Endothelial cell of umbilical vein (primary cell): ENCODE measurements around the gene TCHHL1. TPM values are rescaled to one million over a fixed set of nuclear protein-coding genes. Genes with fewer than 3 reads are reported as not detected.

Source experiments
- BruUV-seq: library from RNA; stranded (reverse); fragments of 400-500 nt; replicated peaks from 2 replicates; lab custom pipeline; 2021; lab: Mats Ljungman, UMichigan
- CTCF ChIA-PET: fragments of 300-600, 350-600 bp; sonication (Branson Sonifier 250); formaldehyde crosslinking; loops from one replicate; lab custom pipeline; 2021; ENCODE audit warnings: antibody characterized with exemption, inconsistent platforms; lab: Charles Lee
- POLR2A ChIA-PET: fragments of 300-600, 350-600 bp; sonication (Branson Sonifier 250); formaldehyde crosslinking; loops from one replicate; lab custom pipeline; 2021; ENCODE audit warnings: antibody characterized with exemption, inconsistent platforms; lab: Charles Lee
- DNase-seq: peaks from one replicate; pipeline ENCODE4 v3.0.0-alpha.2; 2011; ENCODE audit warnings: low read depth, low spot score
- FAIRE-seq: peaks from 2 replicates; lab custom pipeline; 2011; peaks lifted over from hg19 to GRCh38; lab: Jason Lieb, UNC
- H2AFZ ChIP-seq: 2 replicates; pipeline ENCODE4 v1.6.0; 2012; ENCODE audit warnings: low read depth, low read length, control low read depth, inconsistent platforms
- H3K27ac ChIP-seq: 2 replicates; pipeline ENCODE4 v1.5.1; 2011; ENCODE audit warnings: low read depth, mild to moderate bottlenecking, control low read depth, low read length, moderate library complexity; ENCODE audit not compliant: insufficient read depth
- H3K27me3 ChIP-seq, 2 experiments: 2 replicates each; pipeline versions ENCODE4 v1.6.0 to v1.6.1; 2011; ENCODE audit warnings: low read length in 2 of 2, mixed read lengths in 1 of 2; ENCODE audit not compliant: control insufficient read depth in 2 of 2, insufficient read depth in 2 of 2
- H3K36me3 ChIP-seq, 2 experiments: 2 replicates in 1 of 2; 3 replicates in 1 of 2; pipeline ENCODE4 v1.5.1; 2011; ENCODE audit warnings: low read length in 2 of 2, mild to moderate bottlenecking in 1 of 2, moderate library complexity in 1 of 2; ENCODE audit not compliant: control insufficient read depth in 2 of 2, insufficient read depth in 2 of 2; ENCODE audit errors: extremely low read depth in 1 of 2
- H3K4me1 ChIP-seq: 3 replicates; pipeline ENCODE4 v1.5.1; 2011; ENCODE audit warnings: mild to moderate bottlenecking, low read length; ENCODE audit not compliant: control insufficient read depth, insufficient read depth; ENCODE audit errors: extremely low read depth
- H3K4me2 ChIP-seq: 2 replicates; pipeline ENCODE4 v1.6.1; 2011; ENCODE audit warnings: low read length, control low read depth, mixed read lengths; ENCODE audit not compliant: insufficient read depth
- H3K4me3 ChIP-seq, 3 experiments: fragments of 200-600 bp in 1 of 3; sonication (generic), shearing (Covaris generic) in 1 of 3; replicated peaks in 1 of 3; 2 replicates each; pipeline ENCODE4 v1.5.1; 2011 to 2016; ENCODE audit warnings: control low read depth in 3 of 3, low read length in 3 of 3, mild to moderate bottlenecking in 2 of 3, inconsistent platforms in 1 of 3, low read depth in 1 of 3, moderate library complexity in 1 of 3; ENCODE audit not compliant: insufficient read depth in 1 of 3
- H3K79me2 ChIP-seq: 2 replicates; pipeline ENCODE4 v1.6.0; 2012; ENCODE audit warnings: low read length, inconsistent platforms; ENCODE audit not compliant: control insufficient read depth, insufficient read depth
- H3K9ac ChIP-seq: replicated peaks from 2 replicates; pipeline ENCODE3; 2011; ENCODE audit warnings: low read length, control low read depth; ENCODE audit not compliant: insufficient read depth; ENCODE audit errors: extremely low read depth
- H3K9me1 ChIP-seq: replicated peaks from 3 replicates; pipeline ENCODE4 v1.6.0; 2011; ENCODE audit warnings: mild to moderate bottlenecking, low read length; ENCODE audit not compliant: control insufficient read depth, insufficient read depth; ENCODE audit errors: extremely low read depth
- H3K9me3 ChIP-seq: replicated peaks from 2 replicates; pipeline ENCODE4 v1.5.1; 2012; ENCODE audit warnings: low read length, inconsistent platforms; ENCODE audit not compliant: control insufficient read depth, insufficient read depth
- H4K20me1 ChIP-seq: replicated peaks from 2 replicates; pipeline ENCODE3; 2011; ENCODE audit warnings: mild to moderate bottlenecking, low read length; ENCODE audit not compliant: control insufficient read depth, insufficient read depth; ENCODE audit errors: extremely low read depth
- EZH2 ChIP-seq: IDR thresholded peaks from 2 replicates; pipeline ENCODE4 v1.6.1; 2012; ENCODE audit warnings: borderline replicate concordance, low read depth, mild to moderate bottlenecking, moderate library complexity, low read length, inconsistent platforms; ENCODE audit not compliant: severe bottlenecking
- FOS ChIP-seq: IDR thresholded peaks from 2 replicates; pipeline ENCODE4 v1.6.1; 2011; ENCODE audit warnings: mild to moderate bottlenecking, low read length, moderate library complexity, borderline replicate concordance; ENCODE audit not compliant: insufficient read depth
- JUN ChIP-seq: IDR thresholded peaks from 2 replicates; pipeline ENCODE4 v1.6.1; 2011; ENCODE audit warnings: borderline replicate concordance, low read depth; ENCODE audit not compliant: insufficient read length, insufficient read depth
- POLR2AphosphoS5 ChIP-seq: IDR thresholded peaks from 2 replicates; pipeline ENCODE4 v1.6.1; 2012; ENCODE audit warnings: low read depth, mild to moderate bottlenecking, control low read depth, low read length, moderate library complexity; ENCODE audit not compliant: insufficient read depth
- dilution Hi-C: fragments of 300-500 bp; cut with MboI; formaldehyde crosslinking; loops from one replicate; pipeline ENCODE4 v1.15.0; 2019; ENCODE audit warnings: low sequenced_read_pairs; ENCODE audit not compliant: extremely low pct_ligation_motif_present
- intact Hi-C: fragments of 100-400 bp; cut with micrococcal nuclease; formaldehyde crosslinking; loops from one replicate; pipeline ENCODE4 v1.10.0; 2022
- polyA plus RNA-seq, 4 experiments: library from polyadenylated mRNA; depleted of rRNA in 3 of 4; stranded (reverse) in 3 of 4; unstranded in 1 of 4; fragments of >200 nt; gene quantifications; 2 replicates each; pipeline versions ENCODE4 v1.2.1 to v1.2.3, GENCODE V29; 2011 to 2012; ENCODE audit warnings: missing spikeins in 1 of 4
- total RNA-seq: library from RNA; stranded (reverse); gene quantifications from 2 replicates; pipeline ENCODE4 v1.2.3, GENCODE V29; 2021

The TCHHL1 gene
- total and polyA plus RNA-seq, 2 donors (not counting 3 experiments of a cell fraction or from before 2014, with no cell fraction given) = not detected

- TF ChIP-seq EZH2 (peak; percentile 15), POLR2AphosphoS5 (no peak)
- Histone ChIP-seq H3K36me3 (no peaks in the 10 kb centered on the region), H3K27ac (no peak overlapping the region), H3K27me3 (peaks cover 71 to 93% of the 10 kb centered on the region in 2 experiments), H4K20me1 (no peaks in the 10 kb centered on the region), H3K4me2 (peak overlapping the region; percentile 32), H3K9ac (no peak overlapping the region), H3K9me3 (no peaks in the 10 kb centered on the region), H3K4me1 (peaks cover 33% of the 10 kb centered on the region), H3K4me3 (peak overlapping the region in 1 of 3 experiments; percentile 33), H3K9me1 (no peaks in the 10 kb centered on the region), H3K79me2 (no peaks in the 10 kb centered on the region), H2AFZ (peak overlapping the region; percentile 54)
- no TSS peak for BruUV-seq
- ChIA-PET POLR2A (no interaction called here), CTCF (interaction anchor here (1.2 to 4.6 kb wide), 5 partner anchors 58 to 347 kb away, joined by 3 to 28 read pairs (median 6); no protein-coding TSS in a partner anchor)
- dilution Hi-C loops = no loop called here
- peak; percentile 50 for DNase-seq
- FAIRE-seq = no peak
- intact Hi-C loops = no loop called here
Observed at GRCh38 chr1:152111515-152111968, 22.7 kb upstream of the TCHHL1 start.

DNA sequence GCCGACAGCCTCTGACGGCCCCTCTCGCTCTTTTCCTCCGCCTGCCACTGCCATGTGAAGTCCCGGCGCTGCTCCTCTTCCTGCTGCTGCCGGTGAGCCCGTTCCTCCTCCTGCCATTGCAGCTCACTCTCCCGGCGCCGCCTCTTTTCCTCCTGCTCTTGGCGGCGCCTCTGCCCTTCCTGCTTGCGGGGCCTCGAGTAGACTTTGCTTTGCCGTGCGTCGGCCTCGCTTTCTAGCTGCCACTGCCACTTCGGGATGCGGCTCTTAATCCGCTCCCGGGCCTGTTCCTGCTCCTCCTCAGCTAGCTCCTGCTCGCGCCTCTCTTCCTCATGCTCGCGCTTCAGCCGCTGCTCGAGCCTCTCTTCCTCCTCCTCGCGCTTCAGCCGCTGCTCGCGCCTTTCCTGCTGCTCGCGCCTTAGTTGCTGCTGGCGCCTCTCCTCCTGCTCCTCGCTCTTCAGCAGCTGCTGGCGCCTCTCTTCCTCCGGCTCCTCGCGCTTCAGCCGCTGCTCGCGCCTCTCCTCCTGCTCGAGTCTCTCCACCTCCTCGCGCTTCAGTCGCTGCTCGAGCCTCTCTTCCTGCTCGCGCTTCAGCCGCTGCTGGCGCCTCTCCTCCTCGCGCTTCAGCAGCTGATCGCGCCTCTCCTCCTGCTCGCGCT, 22.1 kb upstream of the TCHHL1 start:
- dilution Hi-C loops (no loop called here), intact Hi-C loops (no loop called here)
- Histone ChIP-seq H3K4me1 (peaks cover 33% of the 10 kb centered on the region), H3K36me3 (no peaks in the 10 kb centered on the region), H2AFZ (peak overlapping the region; percentile 54), H3K4me3 (peak overlapping the region; percentile 19 to 35 (median 33)), H3K27me3 (peaks cover 75 to 93% of the 10 kb centered on the region in 2 experiments), H3K9me3 (no peaks in the 10 kb centered on the region), H3K4me2 (peak overlapping the region; percentile 32), H3K79me2 (no peaks in the 10 kb centered on the region), H3K27ac (no peak overlapping the region), H3K9ac (no peak overlapping the region), H4K20me1 (no peaks in the 10 kb centered on the region), H3K9me1 (no peaks in the 10 kb centered on the region)
- ChIA-PET CTCF (interaction anchor here (0.9 to 4.6 kb wide), 9 partner anchors 13 to 348 kb away, joined by 3 to 28 read pairs (median 4); no protein-coding TSS in a partner anchor), POLR2A (no interaction called here)
- BruUV-seq = no TSS peak
- no peak for TF ChIP-seq JUN
- TF ChIP-seq FOS = no peak
- TF ChIP-seq EZH2 = peak; percentile 27
- FAIRE-seq (no peak), DNase-seq (peak; percentile 58)
